HG02970 (cell line): Measurements from ENCODE around the gene RBP7.
"Not testable (repeated sequence)": the region's sequence is repeated elsewhere in the genome, so short reads cannot be mapped to it uniquely, and the experiment has no call there.

Experiments
- ATAC-seq: cut with Tn5 transposase; IDR thresholded peaks from one replicate; pipeline ENCODE4 v1.9.1; 2021; ENCODE audit warnings: mild to moderate bottlenecking, moderate library complexity, moderate number of reproducible peaks; ENCODE audit not compliant: unreplicated experiment, low FRiP score

RBP7 gene

DNA sequence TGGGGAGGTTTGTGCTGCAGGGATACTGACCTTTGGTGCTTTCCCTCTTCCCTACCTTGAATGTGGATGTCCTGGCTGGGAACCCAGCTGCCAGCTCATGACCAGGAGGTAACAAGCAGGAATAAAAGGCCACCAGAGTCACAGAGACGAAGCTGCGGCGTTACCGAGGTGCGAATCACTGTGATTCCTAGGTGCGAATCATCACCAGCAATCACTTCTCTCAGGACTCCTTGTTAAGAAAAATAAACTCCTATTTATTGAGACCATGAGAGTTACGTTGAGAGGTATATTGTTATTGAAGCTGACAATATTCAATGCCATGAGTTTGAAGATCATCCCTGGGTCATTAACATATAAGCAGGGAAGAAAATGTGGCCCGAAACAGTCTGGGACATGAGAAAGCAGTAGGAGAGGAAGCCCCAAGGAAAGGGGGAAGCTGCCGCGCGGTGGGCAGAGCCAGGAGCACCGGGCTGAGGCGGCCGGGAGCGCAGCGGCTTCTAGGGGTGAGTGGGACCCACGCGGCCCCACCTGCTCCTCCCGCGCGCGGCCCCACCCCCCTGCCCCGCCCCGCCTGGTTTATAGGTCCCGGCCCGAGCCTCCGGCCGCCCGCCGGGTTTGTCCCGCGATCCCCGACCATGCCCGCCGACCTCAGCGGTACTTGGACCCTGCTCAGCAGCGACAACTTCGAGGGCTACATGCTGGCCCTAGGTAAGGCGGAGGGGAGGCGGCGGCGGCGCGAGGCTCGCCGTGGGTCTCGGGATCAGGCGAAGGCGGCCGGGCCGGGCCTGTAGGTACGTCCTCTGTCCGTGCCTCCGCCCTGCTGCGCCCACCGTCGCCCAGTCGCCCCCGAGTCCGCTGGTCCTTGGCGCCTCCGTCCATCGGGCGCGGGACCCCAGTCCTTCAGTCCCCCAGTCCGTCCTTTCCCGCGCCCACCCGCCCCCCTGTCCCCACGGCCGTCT lies at the start of gene RBP7:
Gene RBP7 (plus strand): TSS at position 605 of the 959 bp plus-strand sequence. CDS start 31 bp downstream, at position 636.
- ATAC-seq: no peak

DNA sequence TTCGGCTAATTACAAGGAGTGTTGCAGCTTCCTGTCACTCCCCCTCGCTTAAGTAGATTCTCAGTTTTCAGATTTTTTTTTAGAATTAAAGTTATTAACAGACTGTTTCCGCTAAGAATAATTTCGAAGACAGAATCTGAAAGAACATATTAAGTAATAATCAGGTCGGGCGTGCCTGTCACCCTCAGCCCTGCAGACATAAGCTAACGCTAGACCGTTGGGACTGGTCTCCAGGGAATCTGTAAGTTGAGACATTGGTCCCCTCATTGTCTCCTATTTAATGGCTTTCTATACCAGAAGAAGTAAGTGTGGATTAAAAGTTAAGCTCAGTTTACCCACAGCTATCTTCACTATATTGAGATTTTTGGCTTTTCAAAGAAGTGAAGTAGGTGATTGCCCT lies 39.3 kb upstream of the RBP7 start:
- ATAC-seq: no peak

DNA sequence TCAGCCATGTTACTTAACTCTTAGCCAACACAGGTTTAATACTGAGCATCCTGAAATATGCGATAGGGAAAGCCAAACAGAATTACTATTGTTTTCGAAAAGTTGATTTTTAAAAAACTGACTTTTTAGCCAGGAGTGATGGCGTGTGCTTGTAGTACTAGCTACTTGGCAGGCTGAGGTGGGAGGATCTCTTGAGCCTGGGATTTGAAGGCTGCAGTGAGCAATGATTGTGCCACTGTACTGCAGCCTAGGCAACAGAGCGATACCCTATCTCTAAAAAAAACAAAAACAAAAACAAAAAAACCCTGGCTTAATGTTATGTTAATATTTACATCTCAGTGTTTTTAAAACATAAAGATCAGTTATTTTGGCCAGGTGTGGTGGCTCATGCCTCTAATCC lies 37.0 kb upstream of the RBP7 start:
- ATAC-seq: no peak

DNA sequence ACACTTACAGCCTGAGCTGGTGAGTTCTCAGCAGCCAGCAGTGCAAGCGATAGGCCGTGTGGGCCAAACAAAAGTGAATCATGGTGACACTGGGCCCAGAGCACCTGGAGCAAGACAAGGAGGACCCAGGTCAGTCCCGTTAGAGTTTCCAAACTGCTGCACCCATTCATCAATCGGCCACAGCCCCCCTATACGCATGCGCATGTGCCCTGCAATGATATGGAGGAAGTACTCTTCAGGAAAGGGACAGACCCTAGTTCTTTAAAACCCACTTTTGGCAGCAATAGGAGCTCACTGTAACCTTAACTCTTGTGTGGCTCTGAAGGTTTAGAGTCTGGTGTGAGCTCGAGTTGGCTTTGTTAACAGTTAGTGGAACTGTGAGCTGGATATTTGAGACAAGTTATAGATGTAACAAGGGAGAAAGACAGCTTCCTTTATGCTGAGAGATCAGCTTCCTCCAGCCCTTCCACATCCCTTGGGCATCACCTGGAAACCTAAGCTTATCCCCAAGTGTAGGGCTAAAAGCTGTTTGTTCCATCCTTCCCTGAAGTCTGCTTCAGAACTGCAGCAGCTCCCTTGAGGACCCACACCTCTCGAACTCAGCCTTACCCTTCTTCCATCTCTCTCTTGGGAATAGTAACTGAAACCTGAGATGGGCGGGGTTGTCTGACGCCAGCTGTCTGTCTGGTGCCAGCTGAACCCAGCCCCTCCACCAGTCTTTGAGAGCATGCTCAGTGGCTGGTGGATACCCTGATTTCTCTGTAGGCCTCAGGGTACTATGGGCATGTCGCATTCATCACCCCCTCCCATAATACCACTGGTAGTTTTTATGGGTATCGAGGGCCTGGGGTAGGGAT lies 36.1 kb upstream of the RBP7 start:
- ATAC-seq: no peak

DNA sequence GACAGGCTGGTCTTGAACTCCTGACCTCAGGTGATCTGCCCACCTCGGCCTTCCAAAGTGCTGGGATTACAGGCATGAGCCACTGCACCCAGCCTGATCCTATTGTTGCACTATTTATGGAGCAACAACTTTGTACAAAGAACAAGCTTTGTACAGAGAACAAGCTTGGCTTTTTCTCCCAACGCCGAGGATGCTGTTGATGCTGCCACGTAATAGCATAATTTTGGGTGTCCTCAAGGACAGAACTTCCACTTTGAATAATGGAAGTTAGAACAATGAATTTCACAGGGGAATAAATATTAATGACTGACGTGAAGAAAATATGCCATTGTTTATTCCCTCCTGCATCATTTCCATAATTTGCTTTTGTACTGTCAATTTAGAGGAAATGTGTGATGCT lies 12.8 kb upstream of the RBP7 start:
- ATAC-seq: no peak

DNA sequence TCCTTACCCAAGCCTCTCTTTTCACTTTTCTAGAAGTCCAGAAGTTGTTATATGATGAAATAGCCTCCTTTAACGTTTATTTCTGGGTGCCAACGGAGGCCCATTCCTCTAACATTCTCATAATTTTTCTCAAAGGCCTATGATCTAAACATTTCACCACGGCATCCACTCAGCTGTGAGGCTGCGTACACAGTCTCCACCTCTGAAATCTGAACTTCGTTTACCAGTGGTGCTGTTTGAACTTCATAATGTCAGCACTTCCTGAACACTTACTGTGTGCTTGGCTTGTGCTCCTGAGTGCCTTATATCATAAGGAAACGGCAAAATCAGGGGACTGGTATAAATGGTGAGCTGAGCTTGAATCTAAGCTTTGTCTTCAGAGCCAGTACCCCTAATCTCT lies 12.0 kb upstream of the RBP7 start:
- no peak for ATAC-seq

DNA sequence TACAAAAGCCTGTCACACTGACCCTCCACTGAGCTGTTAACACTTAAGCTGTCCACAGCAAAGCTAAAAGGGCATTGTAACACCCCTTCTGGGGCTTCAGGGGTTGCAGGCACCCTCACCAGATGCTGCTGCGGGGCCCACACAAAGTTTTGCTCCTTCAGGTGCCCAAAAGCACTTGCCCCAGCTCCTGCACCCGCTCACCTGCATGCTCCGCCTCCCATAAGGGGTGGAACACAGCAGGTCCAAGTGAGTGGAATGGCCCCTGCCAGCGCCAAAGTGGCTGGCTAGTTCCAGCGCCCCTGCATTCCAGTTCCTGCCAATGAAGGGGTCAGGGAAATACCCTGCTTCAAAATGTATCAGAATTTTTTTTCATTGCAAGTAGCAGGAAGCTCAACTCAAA lies 7.3 kb upstream of the RBP7 start:
- ATAC-seq: no peak

DNA sequence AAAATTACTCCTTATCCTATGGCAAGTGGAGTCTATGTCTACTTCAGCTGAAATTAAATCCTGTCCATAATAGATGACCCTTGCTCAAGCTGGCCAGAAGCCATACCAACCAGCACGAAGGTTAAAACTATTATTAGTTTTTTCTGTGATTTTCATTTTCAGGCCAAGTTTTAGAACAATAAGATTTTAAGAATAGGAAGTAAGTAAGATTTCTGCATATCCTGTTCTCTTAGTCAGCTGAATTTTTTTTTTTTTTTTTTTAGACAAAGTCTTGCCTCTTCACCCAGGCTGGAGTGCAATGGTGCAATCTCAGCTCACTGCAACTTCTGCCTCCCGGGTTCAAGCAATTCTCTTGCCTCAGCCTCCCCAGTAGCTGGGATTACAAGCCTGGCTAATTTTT lies 6.1 kb upstream of the RBP7 start:
- no peak for ATAC-seq

DNA sequence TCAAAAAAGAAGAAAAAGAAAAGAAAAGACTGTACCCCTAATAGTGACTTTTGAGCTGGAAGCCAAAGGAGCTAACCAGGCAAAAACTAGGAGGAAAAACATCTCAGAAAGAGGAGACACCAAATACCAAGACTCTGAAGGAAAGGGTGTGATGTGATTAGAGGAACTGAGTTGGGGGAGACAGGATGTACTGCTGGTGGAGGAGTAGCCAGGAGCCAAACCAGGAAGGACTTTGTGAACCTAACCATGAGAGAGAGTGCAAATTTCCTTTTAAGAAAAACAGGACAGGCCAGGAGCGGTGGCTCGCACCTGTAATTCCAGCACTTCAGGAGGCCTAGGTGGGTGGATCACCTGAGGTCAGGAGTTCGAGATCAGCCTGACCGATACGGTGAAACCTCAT lies 4.1 kb upstream of the RBP7 start:
- no peak for ATAC-seq

DNA sequence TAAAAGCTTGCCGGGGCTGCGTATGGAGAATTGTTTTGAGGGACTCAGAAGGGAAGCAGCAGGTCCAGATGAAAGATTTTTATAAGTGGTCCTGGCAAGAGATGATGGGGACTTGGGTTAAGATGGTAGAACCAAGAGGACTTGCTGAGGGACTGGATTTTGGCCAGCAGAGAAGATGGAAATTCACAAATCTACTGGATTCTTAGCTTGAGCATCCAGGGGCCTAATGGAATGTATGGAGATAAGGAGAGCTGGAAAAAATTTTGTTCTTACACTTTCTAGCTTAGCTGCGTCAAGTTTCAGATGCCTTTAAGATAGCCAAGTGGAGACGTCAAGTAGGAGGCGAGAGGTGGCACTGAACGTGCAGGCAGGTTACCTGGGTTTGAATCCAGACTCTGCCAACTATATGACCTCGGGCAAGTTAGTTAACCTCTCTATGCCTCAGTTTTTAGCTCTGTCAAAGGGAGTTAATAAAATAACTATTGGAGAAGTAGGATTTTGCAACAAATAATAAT lies 3.4 kb upstream of the RBP7 start:
- ATAC-seq: no peak

DNA sequence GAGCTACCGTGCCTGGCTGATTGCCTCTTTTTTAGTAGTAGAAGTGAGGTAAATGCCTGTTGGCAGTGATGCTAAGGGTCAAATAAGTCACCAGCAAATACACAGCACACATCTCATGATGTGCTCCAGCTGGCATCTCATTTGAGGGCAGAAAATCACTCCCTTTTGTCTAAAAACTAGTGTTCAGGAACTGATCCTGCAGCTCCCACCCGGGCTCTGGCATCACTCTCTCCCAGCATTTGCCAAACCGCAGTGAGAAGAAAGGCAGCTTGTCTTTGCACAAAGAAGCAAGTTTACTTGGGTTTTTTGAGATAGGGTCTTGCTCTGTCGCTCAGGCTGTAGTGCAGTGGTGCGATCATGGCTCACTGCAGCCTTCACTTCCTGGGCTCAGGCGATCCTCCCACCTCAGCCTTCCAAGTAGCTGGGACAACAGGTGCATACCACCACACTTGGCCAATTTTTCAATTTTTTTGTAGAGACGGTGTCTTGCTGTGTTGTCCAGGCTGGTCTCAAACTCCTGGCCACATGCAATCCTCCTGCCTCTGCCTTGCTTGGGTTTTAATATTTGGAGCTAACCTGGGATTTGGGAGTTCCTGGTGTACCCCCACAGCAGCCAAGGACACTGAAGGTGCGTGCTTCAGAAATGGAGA lies 4.1 kb downstream of the RBP7 start:
- no peak for ATAC-seq

DNA sequence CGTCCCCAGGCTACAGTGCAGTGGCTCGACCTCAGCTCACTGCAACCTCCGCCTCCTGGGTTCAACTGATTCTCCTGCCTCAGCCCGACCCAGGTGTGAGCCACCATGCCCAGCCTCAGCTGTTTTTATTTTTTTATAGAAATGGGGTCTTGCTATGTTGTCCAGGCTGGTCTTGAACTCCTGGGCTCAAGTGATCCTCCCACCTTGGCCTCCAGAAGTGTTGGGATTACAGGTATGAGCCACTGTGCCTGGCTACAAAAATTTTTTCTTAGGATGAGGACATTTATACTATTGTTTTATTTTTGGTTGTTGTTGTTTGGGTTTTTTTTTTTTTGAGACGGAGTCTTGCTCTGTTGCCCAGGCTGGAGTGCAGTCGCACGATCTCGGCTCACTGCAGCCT lies 8.2 kb downstream of the RBP7 start:
- not testable (repeated sequence) for ATAC-seq

DNA sequence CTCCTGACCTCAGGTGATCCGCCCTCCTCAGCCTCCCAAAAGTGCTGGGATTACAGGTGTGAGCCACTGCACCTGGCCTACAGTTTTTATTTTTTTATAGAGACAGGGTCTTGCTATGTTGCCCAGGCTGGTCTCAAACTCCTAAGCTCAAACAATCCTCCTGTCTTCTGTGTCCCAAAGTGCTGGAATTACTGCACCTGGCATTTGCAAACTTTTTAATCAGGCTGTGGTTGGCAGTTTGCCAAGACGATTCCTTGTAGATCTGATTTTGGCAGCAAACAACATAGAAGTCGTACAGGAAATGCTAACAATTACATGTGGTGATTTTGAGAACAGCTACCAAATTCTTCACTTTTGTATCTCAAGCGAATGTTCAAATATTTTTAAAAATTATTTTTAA lies 10.1 kb downstream of the RBP7 start:
- ATAC-seq: no peak

DNA sequence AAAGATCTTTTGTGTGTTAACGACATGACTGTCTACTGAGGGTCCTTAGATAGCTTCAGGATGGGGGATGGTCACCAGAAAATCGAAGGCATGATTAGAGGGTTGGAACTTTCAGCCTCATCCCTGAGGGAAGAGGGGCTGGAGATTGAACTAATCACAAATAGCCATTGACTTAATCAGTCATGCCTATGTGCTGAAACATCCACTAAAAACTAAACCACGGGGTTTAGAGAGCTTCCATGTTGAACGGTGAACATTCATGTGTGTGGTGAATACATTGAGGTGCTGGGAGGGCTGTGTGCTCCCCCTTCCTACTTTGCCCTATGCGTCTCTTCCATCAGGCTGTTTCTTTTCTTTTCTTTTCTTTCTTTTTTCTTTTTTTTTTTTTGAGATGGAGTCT lies 17.0 kb downstream of the RBP7 start:
- ATAC-seq: no peak

DNA sequence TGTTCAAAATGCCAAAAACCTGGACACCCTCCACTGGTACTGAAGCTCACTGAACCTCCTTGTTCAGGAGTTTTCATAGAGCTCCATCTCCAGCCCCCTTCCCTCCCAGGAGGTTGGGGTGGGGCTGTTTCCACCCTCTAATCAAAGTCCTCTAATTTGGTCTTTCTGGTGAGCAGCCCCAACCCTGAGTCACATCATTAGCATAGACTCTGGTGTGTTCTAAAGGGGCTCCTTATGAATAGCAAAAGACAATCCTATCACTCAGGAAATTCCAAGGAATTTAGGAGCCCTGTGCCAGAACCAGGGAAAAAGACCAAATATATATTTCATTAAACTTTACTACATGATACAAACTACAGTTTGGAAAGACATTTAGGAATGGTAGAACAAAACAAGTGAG lies 22.5 kb downstream of the RBP7 start:
- ATAC-seq: no peak

DNA sequence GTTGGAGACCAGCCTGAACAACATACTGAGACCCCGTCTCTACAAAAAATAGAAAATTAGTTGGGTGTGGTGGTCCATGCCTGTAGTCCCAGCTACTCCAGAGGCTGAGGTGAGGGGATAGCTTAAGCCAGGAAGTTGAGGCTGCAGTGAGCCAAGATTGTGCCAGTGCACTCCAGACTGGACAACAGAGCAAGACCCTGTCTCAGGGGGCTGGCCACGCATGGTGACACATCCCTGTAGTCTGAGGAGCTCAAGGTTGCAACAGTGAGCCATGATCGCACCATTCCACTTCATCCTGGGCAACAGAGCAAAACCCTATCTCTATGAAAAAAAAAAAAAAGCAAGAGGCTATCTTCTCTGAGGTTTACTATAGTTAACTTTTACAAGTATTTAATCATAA lies 23.1 kb downstream of the RBP7 start:
- ATAC-seq: no peak

DNA sequence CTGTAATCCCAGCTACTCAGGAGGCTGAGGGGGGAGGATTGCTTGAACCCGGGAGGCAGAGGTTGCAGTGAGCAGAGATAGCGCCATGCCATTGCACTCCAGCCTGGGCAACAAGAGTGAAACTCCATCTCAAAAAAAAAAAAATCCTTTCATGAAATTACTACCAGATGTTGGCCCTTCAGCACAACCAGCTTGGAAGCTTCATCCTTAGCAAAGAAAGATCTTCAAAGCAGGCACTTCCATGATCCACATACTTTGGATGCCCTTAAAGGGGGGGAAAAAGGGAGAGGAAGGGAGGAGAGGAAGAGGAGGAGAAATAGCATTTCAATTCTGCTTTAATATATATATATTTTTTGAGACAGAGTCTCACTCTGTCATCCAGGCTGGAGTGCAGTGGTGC lies 23.6 kb downstream of the RBP7 start:
- ATAC-seq: not testable (repeated sequence)

DNA sequence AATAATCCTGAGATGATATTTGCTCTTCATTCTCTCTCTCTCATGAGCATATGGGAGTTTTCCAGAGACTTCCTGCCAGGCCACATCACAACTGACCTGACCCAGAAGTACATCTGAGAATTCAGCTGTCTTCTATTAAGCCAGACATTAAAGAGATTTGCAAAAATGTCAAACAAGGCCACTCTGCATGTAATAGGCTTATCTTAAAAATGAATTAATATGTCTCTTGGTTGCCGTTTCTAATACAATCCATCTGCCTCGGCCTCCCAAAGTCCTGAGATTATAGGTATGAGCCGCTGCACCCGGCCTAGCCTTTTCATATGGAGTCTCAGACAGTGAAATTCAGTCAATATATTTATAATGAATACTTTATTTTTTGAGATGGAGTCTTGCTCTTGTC lies 25.0 kb downstream of the RBP7 start:
- ATAC-seq: not testable (repeated sequence)

DNA sequence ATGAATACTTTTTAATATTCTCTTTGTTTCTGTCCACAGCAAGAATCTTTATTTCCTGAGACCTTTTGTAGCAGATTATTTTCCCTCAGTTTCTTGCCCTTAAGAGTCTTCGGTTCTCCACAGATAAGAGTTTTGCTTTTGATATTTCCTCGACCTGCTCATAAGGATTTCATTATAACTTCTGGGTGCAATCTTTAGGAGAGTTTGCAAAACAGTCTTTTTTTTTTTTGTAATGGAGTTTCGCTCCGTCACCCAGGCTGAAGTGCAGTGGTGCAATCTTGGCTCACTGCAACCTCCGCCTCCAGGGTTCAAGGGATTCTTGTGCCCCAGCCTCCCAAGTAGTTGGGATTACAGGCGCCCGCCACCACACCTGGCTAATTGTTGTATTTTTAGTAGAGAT lies 25.6 kb downstream of the RBP7 start:
- no peak for ATAC-seq

DNA sequence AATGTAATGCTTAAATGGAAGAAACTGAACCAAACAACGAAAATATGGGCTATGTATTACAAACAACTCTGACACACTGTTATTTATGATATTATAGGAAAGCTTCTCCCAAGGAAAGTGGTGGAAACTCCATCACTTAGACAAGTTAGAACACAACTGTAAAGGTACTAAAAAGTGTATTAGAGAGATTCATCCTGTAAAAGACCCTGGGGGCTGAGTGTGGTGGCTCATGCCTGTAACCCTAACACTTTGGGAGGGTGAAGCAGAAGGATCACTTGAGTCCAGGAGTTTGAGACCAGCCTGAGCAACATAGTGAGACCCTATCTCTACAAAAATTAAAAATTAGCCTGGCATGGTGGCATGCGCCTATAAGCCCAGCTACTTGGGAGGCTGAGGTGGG lies 28.3 kb downstream of the RBP7 start:
- no peak for ATAC-seq

DNA sequence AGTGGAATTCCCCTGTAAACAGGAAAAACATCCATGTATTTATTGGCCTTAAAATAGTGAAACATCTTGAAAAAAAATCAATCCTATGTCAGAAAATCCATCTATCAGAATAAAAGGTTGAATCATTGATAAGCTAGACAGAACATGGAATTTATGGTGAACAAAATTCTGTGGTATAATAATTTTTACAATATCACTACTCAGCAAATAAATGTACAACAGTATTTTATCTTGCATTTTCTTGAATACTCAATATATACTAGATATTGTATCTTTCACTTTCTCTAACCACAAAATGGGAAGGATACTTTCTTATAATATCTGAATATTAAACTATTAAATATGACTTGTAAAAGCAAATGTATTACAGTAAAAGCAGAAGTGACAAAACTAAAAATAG lies 30.0 kb downstream of the RBP7 start:
- no peak for ATAC-seq
